H7 (cell line): ENCODE results near the gene SS18L1. TPM values are rescaled to one million over a fixed set of nuclear protein-coding genes. Genes with fewer than 3 reads are reported as not detected.

Experiments used
- DNase-seq: peaks from one replicate; pipeline ENCODE4 v3.0.0; 2012
- H3K27me3 ChIP-seq: 2 replicates; pipeline ENCODE4 v1.6.0; 2011; ENCODE audit warnings: mild to moderate bottlenecking, low read length; ENCODE audit not compliant: control insufficient read depth, insufficient read depth
- H3K36me3 ChIP-seq: replicated peaks from 2 replicates; pipeline ENCODE4 v1.5.1; 2011; ENCODE audit warnings: low read length; ENCODE audit not compliant: control insufficient read depth, insufficient read depth
- H3K4me3 ChIP-seq: 2 replicates; pipeline ENCODE4 v1.5.1; 2011; ENCODE audit warnings: low read depth, mild to moderate bottlenecking, control low read depth, low read length, moderate library complexity; ENCODE audit not compliant: insufficient read depth
- total RNA-seq: library from RNA; depleted of rRNA; stranded (reverse); fragments of >200 nt; shearing (Covaris generic); gene quantifications from 2 replicates; pipeline ENCODE4 v1.2.3, GENCODE V29; 2014; rRNA removed

SS18L1 gene
- total RNA-seq, 1 experiment from 2014 or later = 15.1 TPM

GRCh38 chr20:62226707-62227590 lies 83.4 kb downstream of the SS18L1 start:
- Histone ChIP-seq H3K36me3 (no peaks in the 10 kb centered on the region), H3K27me3 (peaks cover 2% of the 10 kb centered on the region; the same call in 1 of the 2 replicates), H3K4me3 (no peak overlapping the region)
- no peak for DNase-seq

GRCh38 chr20:62227591-62227976 lies 84.0 kb downstream of the SS18L1 start:
- DNase-seq = no peak
- no peaks in the 10 kb centered on the region; the same call in 1 of the 2 replicates for H3K27me3 ChIP-seq
- no peaks in the 10 kb centered on the region for H3K36me3 ChIP-seq
- H3K4me3 ChIP-seq = no peak overlapping the region

GRCh38 chr20:62227977-62228958 lies 84.7 kb downstream of the SS18L1 start:
- H3K36me3 ChIP-seq = no peaks in the 10 kb centered on the region
- H3K27me3 ChIP-seq = no peaks in the 10 kb centered on the region; the same call in 1 of the 2 replicates
- DNase-seq = peak; percentile 90
- H3K4me3 ChIP-seq = no peak overlapping the region

- DNase-seq = no peak
- no peaks in the 10 kb centered on the region for H3K36me3 ChIP-seq
- H3K27me3 ChIP-seq = no peaks in the 10 kb centered on the region; the same call in 1 of the 2 replicates
- H3K4me3 ChIP-seq = no peak overlapping the region
Measured at GRCh38 chr20:62228982-62229545, 85.5 kb downstream of the SS18L1 start.

- H3K27me3 ChIP-seq = no peaks in the 10 kb centered on the region; the same call in 1 of the 2 replicates
- no peaks in the 10 kb centered on the region for H3K36me3 ChIP-seq
- no peak for DNase-seq
- H3K4me3 ChIP-seq = no peak overlapping the region
Measured at GRCh38 chr20:62229667-62230066, 86.1 kb downstream of the SS18L1 start.

- H3K36me3 ChIP-seq = no peaks in the 10 kb centered on the region
- DNase-seq = no peak
- no peaks in the 10 kb centered on the region; the same call in 1 of the 2 replicates for H3K27me3 ChIP-seq
- H3K4me3 ChIP-seq = no peak overlapping the region
Measured at GRCh38 chr20:62230276-62230675, 86.7 kb downstream of the SS18L1 start.

GRCh38 chr20:62230696-62231095 lies 87.1 kb downstream of the SS18L1 start:
- Histone ChIP-seq H3K36me3 (no peaks in the 10 kb centered on the region), H3K4me3 (no peak overlapping the region), H3K27me3 (no peaks in the 10 kb centered on the region)
- DNase-seq = no peak

GRCh38 chr20:62231292-62231691 lies 87.7 kb downstream of the SS18L1 start:
- DNase-seq = no peak
- Histone ChIP-seq H3K27me3 (no peaks in the 10 kb centered on the region), H3K36me3 (no peaks in the 10 kb centered on the region), H3K4me3 (no peak overlapping the region)

Other genes starting within 250 kb of the SS18L1 start
- gene TAF4, start 77.9 kb upstream of the SS18L1 start, total RNA-seq = 5.2 and 8.0 TPM in 2 replicates
- 67.6 and 68.6 TPM in 2 replicates for gene LSM14B, start 21.3 kb upstream of the SS18L1 start, total RNA-seq
- 413 and 501 TPM in 2 replicates for gene PSMA7, start 375 bp upstream of the SS18L1 start, total RNA-seq
- gene MTG2, start 39.3 kb downstream of the SS18L1 start, total RNA-seq = 32.7 and 37.8 TPM in 2 replicates
- gene HRH3, start 76.5 kb downstream of the SS18L1 start, total RNA-seq = 0.85 and 1.9 TPM in 2 replicates
- gene OSBPL2, start 94.8 kb downstream of the SS18L1 start, total RNA-seq = 21.9 and 26.1 TPM in 2 replicates
- gene ADRM1, start 159.2 kb downstream of the SS18L1 start, total RNA-seq = 224 and 290 TPM in 2 replicates
- gene LAMA5, start 223.5 kb downstream of the SS18L1 start, total RNA-seq = 61.0 and 90.8 TPM in 2 replicates
- gene RPS21, start 243.3 kb downstream of the SS18L1 start, total RNA-seq = 877 and 1,118 TPM in 2 replicates